HG02938 (cell line): Measurements from ENCODE around the gene ZNF440.

Experiments used
- ATAC-seq: cut with Tn5 transposase; IDR thresholded peaks from one replicate; pipeline ENCODE4 v1.9.1; 2021; ENCODE audit warnings: mild to moderate bottlenecking, moderate library complexity; ENCODE audit not compliant: unreplicated experiment

ZNF440 gene

GRCh38 chr19:11881151-11881800, 67.2 kb downstream of the ZNF440 start:
- no peak for ATAC-seq

- no peak for ATAC-seq
These were observed 68.5 kb downstream of the ZNF440 start for GRCh38 chr19:11882606-11883005.
